GM19324 (cell line): ENCODE results near the gene U2SURP.
"Not testable (repeated sequence)": the region's sequence is repeated elsewhere in the genome, so short reads cannot be mapped to it uniquely, and the experiment has no call there.

Source experiments
- ATAC-seq: cut with Tn5 transposase; IDR thresholded peaks from one replicate; pipeline ENCODE4 v1.9.1; 2021; ENCODE audit warnings: mild to moderate bottlenecking, moderate library complexity; ENCODE audit not compliant: unreplicated experiment, low FRiP score

Gene U2SURP

GRCh38 chr3:142976621-142977398, 24.6 kb upstream of the U2SURP start:
- no peak for ATAC-seq

GRCh38 chr3:142977399-142977728, 24.0 kb upstream of the U2SURP start:
- no peak for ATAC-seq

- ATAC-seq: no peak
Observed at GRCh38 chr3:142981108-142981507, 20.3 kb upstream of the U2SURP start.

- no peak for ATAC-seq
Observed at GRCh38 chr3:142982038-142982773, 19.2 kb upstream of the U2SURP start.

GRCh38 chr3:142983318-142983717, 18.1 kb upstream of the U2SURP start:
- no peak for ATAC-seq

GRCh38 chr3:142984255-142984654, 17.1 kb upstream of the U2SURP start:
- ATAC-seq: no peak

GRCh38 chr3:142987080-142987700, 14.2 kb upstream of the U2SURP start:
- ATAC-seq: no peak

GRCh38 chr3:142987707-142988106, 13.7 kb upstream of the U2SURP start:
- no peak for ATAC-seq

- ATAC-seq: not testable (repeated sequence)
Observed at GRCh38 chr3:142988221-142988620, 13.1 kb upstream of the U2SURP start.

GRCh38 chr3:142988826-142989225, 12.5 kb upstream of the U2SURP start:
- not testable (repeated sequence) for ATAC-seq

- ATAC-seq: no peak
Observed at GRCh38 chr3:142990721-142991120, 10.6 kb upstream of the U2SURP start.

- ATAC-seq: no peak
Observed at GRCh38 chr3:142992323-142992722, 9.0 kb upstream of the U2SURP start.

- ATAC-seq: no peak
Observed at GRCh38 chr3:142993958-142994442, 7.4 kb upstream of the U2SURP start.

- no peak for ATAC-seq
Observed at GRCh38 chr3:142997330-142997729, 4.0 kb upstream of the U2SURP start.

- no peak for ATAC-seq
Observed at GRCh38 chr3:142998439-142998838, 2.9 kb upstream of the U2SURP start.

- ATAC-seq: no peak
Observed at GRCh38 chr3:142999881-143000280, 1.5 kb upstream of the U2SURP start.

- ATAC-seq: no peak
Observed at GRCh38 chr3:143000528-143000927, 842 bp upstream of the U2SURP start.

GRCh38 chr3:143001034-143001368, 369 bp upstream of the U2SURP start:
- ATAC-seq: peak; percentile 64

- peak; percentile 23 for ATAC-seq
Observed at GRCh38 chr3:143002083-143002712, 828 bp downstream of the U2SURP start.

- no peak for ATAC-seq
Observed at GRCh38 chr3:143002727-143003126, 1.4 kb downstream of the U2SURP start.

- ATAC-seq: no peak
Observed at GRCh38 chr3:143004823-143005222, 3.5 kb downstream of the U2SURP start.
